ENCODE data around the gene CELF2.

DNA sequence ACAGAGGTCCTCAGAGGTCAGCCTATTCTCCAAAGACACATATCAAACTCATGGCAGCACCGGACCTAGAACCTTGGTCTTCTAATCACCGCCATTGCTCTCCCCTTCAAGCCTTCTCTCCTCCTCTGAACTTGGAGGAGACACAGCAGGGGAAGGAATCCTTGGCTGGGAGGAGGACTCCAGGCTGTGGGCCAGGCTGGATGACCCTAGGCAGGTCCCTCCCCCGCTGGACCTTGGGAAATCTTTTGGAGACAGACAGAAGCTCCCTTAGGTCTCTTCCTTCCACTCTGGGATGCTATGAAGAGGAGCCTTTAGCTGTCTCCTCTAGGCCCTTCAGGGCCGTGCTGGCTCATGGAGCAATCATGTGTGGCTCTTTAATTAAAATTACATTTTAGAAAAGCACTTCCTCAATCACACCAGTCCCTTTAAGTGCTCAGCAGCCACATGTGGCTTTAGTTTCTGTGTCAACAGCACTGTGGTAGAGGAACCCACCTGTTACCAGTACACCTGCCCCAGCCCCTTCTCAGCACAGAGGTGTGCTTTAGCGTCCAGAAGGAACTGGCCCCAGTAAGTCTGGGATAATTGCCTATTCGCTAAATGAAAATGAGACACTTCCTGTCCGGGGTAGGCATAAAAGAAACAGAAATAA is 238.2 kb downstream of the CELF2 start:
- TF ChIP-seq, protein P1, sequence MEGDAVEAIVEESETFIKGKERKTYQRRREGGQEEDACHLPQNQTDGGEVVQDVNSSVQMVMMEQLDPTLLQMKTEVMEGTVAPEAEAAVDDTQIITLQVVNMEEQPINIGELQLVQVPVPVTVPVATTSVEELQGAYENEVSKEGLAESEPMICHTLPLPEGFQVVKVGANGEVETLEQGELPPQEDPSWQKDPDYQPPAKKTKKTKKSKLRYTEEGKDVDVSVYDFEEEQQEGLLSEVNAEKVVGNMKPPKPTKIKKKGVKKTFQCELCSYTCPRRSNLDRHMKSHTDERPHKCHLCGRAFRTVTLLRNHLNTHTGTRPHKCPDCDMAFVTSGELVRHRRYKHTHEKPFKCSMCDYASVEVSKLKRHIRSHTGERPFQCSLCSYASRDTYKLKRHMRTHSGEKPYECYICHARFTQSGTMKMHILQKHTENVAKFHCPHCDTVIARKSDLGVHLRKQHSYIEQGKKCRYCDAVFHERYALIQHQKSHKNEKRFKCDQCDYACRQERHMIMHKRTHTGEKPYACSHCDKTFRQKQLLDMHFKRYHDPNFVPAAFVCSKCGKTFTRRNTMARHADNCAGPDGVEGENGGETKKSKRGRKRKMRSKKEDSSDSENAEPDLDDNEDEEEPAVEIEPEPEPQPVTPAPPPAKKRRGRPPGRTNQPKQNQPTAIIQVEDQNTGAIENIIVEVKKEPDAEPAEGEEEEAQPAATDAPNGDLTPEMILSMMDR (IDR thresholded peaks at IDR 0.05; ENCODE audit: low read depth, low read length, poor library complexity, severe bottlenecking) = no peak
- TF ChIP-seq EZH2phosphoT487 (IDR thresholded peaks at IDR 0.05; ENCODE audit: borderline replicate concordance, low read length) = no peak

Measured in DOHH2 (cell line).